Sigmoid colon (tissue), 4 donors: ENCODE results near the gene CENPV.

Experiments
- CTCF ChIP-seq, 4 experiments: fragments of 450-650 bp in 3 of 4; fragments of 200-600 bp in 1 of 4; IDR thresholded peaks; one replicate each; pipeline ENCODE4 v1.5.1; 2016 to 2019; ENCODE audit warnings: antibody characterized with exemption in 4 of 4, mild to moderate bottlenecking in 3 of 4, moderate library complexity in 2 of 4
- EP300 ChIP-seq, 4 donors: sonication (generic); formaldehyde crosslinking; IDR thresholded peaks; one replicate each; pipeline ENCODE4 v1.6.1; 2017; ENCODE audit warnings: antibody characterized with exemption in 4 of 4
- POLR2A ChIP-seq, 2 donors: fragments of 450-650 bp; IDR thresholded peaks; one replicate each; pipeline ENCODE4 v1.6.1; 2016; ENCODE audit warnings: antibody characterized with exemption in 2 of 2, mild to moderate bottlenecking in 2 of 2, moderate library complexity in 2 of 2

GRCh38 chr17:16314189-16314588 lies 39.1 kb downstream of the CENPV start:
- TF ChIP-seq CTCF (IDR thresholded peaks at IDR 0.05) (no peak), POLR2A (IDR thresholded peaks at IDR 0.05) (no peak), EP300 (IDR thresholded peaks at IDR 0.05) (no peak)
